Fibroblast of mammary gland (primary cell): Measurements from ENCODE around the gene TBL1Y.

Source experiments
- DNase-seq: peaks from one replicate; pipeline ENCODE4 v3.0.0-alpha.2; 2010; ENCODE audit warnings: low read depth
- H3K4me3 ChIP-seq: 2 replicates; pipeline ENCODE4 v1.5.1; 2011; ENCODE audit warnings: low read depth, mild to moderate bottlenecking, low read length, moderate library complexity; ENCODE audit not compliant: control insufficient read depth
- TF ChIP-seq, protein P1 (sequence below): conservative IDR thresholded peaks from 2 replicates; pipeline ENCODE4 v1.5.1; 2011; ENCODE audit warnings: low read depth, low read length, inconsistent platforms; ENCODE audit not compliant: control insufficient read depth, insufficient read depth

Gene TBL1Y

DNA sequence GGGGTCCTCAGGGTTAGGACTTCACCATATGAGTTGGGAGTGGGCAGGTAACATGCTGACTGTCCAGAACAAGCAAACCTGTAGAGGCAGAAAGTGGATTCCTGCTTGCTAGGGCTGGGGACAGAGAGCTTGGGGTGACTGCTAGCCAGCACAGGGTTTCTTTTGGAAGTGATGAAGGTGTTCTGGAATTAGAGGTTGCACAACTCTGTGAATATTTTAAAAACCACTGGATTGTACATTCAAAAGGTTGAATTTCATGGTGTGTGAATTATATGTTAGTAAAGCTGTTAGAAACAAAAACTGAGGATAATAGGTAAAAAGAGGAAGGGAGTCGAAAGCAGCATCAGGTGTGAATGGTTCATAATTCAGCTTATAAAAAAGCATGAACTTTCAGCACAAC, 57.7 kb downstream of the TBL1Y start:
- no peak overlapping the region for H3K4me3 ChIP-seq
- DNase-seq: no peak
- TF ChIP-seq, protein P1, sequence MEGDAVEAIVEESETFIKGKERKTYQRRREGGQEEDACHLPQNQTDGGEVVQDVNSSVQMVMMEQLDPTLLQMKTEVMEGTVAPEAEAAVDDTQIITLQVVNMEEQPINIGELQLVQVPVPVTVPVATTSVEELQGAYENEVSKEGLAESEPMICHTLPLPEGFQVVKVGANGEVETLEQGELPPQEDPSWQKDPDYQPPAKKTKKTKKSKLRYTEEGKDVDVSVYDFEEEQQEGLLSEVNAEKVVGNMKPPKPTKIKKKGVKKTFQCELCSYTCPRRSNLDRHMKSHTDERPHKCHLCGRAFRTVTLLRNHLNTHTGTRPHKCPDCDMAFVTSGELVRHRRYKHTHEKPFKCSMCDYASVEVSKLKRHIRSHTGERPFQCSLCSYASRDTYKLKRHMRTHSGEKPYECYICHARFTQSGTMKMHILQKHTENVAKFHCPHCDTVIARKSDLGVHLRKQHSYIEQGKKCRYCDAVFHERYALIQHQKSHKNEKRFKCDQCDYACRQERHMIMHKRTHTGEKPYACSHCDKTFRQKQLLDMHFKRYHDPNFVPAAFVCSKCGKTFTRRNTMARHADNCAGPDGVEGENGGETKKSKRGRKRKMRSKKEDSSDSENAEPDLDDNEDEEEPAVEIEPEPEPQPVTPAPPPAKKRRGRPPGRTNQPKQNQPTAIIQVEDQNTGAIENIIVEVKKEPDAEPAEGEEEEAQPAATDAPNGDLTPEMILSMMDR: no peak

DNA sequence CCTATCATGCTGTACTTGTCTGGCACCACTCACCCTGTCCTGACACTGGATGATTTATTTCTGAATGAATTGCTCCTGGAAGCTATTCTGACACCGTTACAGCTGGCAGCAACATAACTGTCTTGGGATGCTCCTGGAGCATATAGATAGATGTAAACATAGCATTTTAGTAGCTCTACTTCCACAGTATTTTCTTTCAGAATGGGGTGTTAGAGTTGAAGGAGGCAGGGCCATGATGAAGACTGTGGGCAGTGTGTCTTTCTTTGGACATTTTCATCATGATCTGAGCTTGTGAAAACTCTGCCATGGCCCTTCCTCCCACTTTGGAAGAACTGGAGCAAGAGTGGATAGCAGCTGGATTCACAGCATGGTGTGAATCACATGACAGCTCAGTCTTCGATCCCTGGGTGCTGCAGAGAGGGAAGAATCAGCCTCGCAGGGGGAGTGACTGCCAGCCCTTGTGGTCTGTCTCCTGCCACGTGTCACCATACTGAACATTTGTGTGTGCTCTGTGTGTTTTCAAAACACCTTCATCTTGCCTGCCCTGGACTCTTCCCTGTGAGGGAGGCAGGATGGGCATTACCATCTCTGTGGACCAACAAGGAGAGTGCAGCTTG, 61.9 kb downstream of the TBL1Y start:
- DNase-seq: no peak
- H3K4me3 ChIP-seq: no peak overlapping the region
- TF ChIP-seq, protein P1: no peak

DNA sequence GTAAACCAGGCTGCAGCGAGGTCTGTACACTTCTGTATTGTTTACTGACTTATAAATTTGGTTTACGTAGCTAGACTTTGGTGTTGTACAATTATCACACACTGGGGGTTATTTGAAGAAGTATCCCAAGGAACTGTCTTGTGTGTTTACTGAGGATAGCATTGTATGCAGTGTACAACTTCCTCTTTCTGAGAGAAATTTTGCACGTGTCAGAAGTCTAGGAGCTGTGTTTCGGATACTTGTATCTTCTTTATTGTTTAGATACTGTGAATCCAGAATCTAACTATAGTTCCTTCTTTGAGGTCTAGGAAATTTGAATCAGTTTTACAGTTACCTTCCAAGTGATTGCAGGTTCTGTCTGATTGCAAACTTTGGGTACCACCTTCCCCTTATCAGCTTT, 64.5 kb downstream of the TBL1Y start:
- TF ChIP-seq, protein P1: no peak
- no peak for DNase-seq
- no peak overlapping the region for H3K4me3 ChIP-seq

DNA sequence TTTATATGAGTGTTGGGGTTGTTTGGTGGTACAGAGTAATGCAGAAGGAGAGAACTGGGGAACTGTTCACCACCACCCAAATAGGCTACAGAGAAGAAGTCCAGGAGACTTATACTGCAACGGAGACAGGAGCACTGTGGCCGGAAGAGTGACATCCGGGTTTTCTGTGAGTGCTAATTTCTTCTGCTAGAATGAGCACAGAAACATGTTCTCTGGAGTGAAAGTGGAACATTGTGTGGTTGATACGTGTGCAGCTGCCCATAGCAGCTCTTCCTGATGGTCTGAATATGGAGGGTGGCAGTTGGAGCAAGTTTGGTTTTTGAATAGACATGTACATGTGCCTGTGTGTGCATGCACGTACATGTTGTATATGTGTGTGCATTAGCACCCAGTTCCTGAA, 67.3 kb downstream of the TBL1Y start:
- TF ChIP-seq, protein P1: no peak
- no peak for DNase-seq
- H3K4me3 ChIP-seq: no peak overlapping the region

DNA sequence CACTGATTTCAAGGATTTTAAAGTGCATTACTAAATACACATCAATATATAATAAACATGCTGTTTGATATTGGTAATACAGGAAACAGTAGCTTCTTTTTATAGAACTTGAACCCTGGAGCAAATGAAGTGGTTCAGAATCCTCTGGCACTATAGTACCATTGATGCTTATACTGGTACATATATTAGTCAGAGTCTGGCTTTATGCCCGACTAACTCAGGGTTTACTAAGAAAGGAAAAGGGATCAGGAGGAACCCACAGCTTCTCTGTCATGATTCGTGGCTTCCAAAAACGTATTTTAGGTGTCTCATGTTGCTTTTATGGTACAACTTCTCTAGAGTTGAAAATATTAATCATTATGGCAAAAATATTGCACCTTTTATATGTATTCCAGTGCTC, 72.7 kb downstream of the TBL1Y start:
- DNase-seq: no peak
- no peak overlapping the region for H3K4me3 ChIP-seq
- TF ChIP-seq, protein P1: no peak

DNA sequence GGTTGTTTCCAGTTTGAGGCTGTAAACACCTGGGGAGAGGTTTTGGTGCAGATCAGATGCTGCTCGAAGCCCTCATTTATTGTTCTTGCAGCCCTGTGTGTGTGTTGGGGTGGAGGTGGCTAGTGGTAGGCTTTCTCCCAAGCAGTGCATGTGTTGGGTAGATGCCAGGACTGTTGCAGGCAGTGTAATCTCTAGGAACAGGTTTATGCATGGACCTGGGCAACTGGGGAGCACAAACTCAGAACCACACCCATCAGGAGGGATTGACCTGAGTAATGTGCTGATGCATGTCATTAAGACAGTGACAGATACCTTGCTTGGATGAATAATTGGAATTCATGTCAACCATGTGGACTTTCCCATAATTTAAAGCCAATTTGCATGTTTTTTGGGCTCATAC, 77.3 kb downstream of the TBL1Y start:
- DNase-seq: no peak
- TF ChIP-seq, protein P1: no peak
- no peak overlapping the region for H3K4me3 ChIP-seq
